Activated CD4-positive, CD25-positive, alpha-beta regulatory T cell (primary cell): ENCODE measurements around the gene ZMIZ1.

Experiments used
- DNase-seq, 4 experiments: peaks; one replicate each; lab custom pipeline; 2025; lab: John Stamatoyannopoulos, UW

ZMIZ1 gene

GRCh38 chr10:79358811-79359210, 290.0 kb downstream of the ZMIZ1 start:
- DNase-seq: no peak

- DNase-seq: no peak
These were observed 291.2 kb downstream of the ZMIZ1 start for GRCh38 chr10:79359816-79360498.

- no peak for DNase-seq
These were observed 292.0 kb downstream of the ZMIZ1 start for GRCh38 chr10:79360499-79361342.

GRCh38 chr10:79361726-79362397, 293.1 kb downstream of the ZMIZ1 start:
- DNase-seq: no peak
